NAMALWA (cell line): ENCODE measurements around the gene C3.
"Not testable (repeated sequence)": the region's sequence is repeated elsewhere in the genome, so short reads cannot be mapped to it uniquely, and the experiment has no call there.

Experiments used
- DNase-seq: peaks from one replicate; pipeline ENCODE4 v3.0.0-alpha.2; 2015; ENCODE audit warnings: low spot score

Gene C3

GRCh38 chr19:6713773-6714692 is 6.4 kb downstream of the C3 start:
- DNase-seq, result no peak

- no peak for DNase-seq
These were observed 7.5 kb downstream of the C3 start for GRCh38 chr19:6712692-6713670.

- no peak for DNase-seq
These were observed 8.2 kb downstream of the C3 start for GRCh38 chr19:6712231-6712630.

DNA sequence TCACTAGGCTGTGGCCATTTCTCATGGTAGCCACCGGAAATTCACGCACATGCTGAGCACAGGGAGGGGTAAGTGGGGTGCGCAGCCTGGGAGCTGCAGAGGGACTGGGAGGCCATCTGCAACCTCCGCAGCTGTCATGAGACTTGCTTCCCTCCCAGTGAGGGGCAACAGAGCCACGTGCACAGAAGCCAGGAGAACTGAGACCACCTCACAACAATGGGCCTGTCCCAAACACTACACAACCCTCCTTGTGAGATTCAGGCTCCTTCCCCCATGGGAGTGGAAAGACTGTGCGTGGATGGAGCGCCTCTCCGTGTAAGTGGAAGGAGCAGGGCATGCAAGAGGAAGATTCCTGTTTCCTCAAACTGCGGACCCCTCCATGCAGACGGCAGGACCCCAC is 8.8 kb downstream of the C3 start:
- DNase-seq, result no peak

DNA sequence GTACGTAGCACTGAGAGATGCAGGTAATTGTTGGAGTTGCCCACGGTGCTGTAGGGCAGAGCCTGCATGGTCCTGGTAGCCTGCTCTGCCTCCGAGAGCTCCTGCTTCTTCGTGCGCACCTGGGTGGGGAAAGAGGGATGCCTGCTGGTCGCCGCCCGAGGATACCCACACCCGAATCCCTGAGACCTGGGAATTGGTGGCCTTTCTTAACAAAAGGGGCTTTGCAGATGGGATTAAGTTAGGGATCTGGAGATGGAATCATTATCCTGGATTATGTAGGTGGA is 9.4 kb downstream of the C3 start:
- no peak for DNase-seq

DNA sequence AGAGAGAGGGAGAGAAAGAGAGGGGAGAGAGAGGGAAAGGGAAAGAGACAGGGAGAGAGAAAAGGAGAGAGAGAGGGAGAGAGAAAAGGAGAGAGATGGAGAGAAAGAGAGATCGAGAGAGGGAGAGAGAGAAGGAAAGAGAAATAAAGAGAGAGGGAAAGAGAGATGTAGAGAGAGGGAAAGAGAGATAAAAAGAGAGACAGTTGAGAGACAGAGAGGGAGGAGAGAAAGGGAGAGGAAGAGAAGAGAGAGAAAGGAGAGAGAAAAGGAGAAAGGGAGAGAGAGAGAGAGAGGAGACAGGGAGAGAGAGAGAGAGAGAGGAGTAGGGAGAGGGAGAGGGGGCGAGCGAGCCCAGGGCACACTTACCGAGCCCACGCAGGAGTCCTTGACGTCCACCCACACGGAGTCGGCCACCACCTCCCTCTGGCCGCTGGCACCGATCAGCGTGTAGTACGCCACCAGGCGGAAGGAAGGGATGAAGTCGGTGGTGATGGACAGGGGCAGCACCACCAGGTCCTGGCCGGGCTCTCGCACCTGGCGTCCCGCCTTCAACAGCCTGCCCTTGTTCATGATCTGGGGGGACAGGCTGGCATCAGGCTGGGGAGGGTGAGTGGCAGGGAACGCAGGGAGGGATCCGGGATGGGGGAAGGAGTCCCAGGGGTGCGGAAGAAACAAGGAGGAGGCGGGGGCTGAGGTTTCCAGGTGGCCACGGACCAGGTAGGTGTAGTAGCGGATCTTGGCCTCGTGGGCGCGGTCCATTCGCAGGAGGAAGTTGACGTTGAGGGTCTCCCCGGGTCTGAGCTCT is 10.0 kb downstream of the C3 start:
- no peak for DNase-seq

GRCh38 chr19:6709549-6709948 is 10.9 kb downstream of the C3 start:
- DNase-seq, result no peak

- DNase-seq, result not testable (repeated sequence)
These were observed 11.5 kb downstream of the C3 start for GRCh38 chr19:6708913-6709312.

DNA sequence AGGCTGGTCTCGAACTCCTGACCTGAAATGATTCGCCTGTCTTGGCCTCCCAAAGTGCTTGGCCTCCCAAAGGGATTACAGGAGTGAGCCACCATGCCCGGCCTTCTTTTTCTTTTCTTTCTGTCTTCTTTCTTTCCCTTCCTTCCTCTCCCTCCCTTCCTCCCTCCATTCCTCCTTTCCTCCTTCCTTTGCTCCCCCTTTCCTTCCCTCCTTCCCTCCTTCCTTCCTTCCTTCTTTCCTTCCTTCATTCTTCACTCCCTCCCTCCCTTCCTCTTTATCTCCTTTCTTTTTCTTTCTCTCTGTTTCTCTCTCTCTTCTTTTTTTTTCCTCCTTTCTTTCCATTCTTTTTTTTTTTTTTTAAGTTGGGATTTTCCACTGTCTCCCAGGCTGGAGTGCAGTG is 12.1 kb downstream of the C3 start:
- DNase-seq, result no peak

DNA sequence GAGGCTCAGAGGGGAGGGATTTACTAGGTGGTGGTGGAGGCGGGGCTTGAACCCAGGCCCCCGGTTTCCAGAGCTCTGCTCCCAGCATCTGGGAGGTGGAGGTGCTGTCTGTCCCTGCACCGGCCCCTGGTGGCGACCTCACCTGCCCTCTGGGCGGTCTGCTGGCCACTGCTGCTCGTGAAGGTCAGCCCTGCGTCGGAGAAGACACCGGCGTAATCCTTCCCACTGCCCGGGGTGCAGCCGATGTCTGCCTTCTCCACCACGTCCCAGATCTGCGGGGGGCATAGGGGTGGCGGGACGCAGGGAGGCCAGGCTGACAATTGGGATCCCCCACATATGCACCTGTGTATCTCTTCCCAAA is 12.8 kb downstream of the C3 start:
- DNase-seq, result no peak

GRCh38 chr19:6707011-6707657 is 13.3 kb downstream of the C3 start:
- DNase-seq, result no peak

- no peak for DNase-seq
These were observed 13.9 kb downstream of the C3 start for GRCh38 chr19:6706633-6706958.

DNA sequence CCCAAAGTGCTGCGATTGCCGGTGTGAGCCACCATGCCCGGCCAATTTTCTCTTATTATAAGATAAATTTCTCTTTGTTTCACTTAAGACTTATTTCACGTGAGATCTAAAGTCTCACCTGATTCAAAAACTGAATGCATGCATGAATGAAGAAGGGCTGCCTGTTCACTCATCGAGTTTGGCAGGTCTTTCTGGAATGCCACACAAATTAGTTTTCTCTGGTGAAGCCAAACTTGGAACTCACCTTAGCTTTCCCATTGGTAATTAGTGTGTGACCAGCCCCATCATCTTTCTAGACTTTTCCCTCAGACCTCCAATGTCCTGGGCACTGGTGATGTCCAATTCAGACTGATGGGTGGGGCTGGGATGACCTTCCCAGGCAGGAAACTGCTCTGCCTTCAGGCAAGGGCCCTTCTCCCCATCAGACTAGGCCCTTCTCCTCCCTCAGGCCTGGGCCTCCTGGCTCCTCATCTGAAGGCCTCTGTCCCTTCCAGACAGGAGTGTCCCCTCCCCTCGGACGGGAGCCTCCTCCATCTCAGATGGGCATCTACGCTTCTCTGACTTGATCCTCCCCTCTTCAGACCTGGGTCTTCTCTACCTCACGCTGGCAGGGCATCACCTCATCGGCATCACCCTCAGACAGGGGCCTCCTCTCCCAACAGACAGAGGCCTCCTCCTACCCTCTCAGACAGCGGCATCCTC is 14.4 kb downstream of the C3 start:
- no peak for DNase-seq

DNA sequence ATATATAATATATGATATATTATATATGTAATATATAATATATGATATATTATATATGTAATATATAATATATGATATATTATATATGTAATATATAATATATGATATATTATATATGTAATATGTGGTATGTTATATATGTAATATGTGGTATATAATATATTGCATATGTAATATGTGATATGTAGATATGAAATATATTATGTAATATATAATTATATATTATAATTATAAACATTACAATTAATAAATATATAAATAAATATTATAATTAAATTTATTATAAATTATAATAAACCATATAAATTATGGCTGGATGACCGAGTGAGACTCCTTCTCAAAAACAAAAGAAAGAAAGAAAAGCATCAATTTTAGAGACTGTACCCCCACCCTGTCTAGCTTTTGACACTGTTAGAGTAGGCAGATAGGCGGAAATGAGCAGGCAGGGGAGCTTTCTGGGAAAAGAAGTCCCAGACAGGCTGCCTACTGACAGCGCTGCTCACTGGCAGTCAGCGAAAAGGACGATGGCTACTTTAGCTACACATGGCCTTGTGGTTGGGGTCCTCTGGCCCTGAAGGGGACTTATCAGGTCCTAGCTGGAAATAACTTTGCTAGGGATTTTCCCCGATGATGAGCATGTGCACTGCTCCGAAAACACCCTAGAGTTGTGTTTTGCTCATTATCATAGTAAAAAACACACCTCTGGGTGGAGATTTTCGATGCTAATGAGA is 19.7 kb downstream of the C3 start:
- DNase-seq, result no peak

- no peak for DNase-seq
These were observed 20.5 kb downstream of the C3 start for GRCh38 chr19:6699935-6700334.

DNA sequence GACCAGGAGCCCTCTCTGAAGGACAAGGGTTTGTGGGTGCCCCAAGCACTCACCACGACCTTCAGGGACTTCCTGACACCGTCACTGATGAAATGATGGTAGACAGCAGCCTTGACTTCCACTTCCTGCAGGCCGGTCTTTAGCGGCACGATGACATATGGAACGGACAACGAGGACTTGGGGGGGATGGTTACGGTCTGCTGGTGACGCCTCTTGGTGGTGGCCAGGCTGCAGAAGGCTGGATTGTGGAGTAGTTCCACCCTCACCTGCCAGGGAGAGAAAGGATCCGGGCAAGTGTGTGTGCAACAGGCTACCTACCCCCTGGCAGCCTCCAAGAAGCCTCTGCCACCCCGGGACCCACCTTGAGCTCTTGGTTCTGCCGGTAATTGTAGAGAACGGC is 23.2 kb downstream of the C3 start:
- DNase-seq, result no peak

- DNase-seq, result no peak
These were observed 24.1 kb downstream of the C3 start for GRCh38 chr19:6696239-6696820.

DNA sequence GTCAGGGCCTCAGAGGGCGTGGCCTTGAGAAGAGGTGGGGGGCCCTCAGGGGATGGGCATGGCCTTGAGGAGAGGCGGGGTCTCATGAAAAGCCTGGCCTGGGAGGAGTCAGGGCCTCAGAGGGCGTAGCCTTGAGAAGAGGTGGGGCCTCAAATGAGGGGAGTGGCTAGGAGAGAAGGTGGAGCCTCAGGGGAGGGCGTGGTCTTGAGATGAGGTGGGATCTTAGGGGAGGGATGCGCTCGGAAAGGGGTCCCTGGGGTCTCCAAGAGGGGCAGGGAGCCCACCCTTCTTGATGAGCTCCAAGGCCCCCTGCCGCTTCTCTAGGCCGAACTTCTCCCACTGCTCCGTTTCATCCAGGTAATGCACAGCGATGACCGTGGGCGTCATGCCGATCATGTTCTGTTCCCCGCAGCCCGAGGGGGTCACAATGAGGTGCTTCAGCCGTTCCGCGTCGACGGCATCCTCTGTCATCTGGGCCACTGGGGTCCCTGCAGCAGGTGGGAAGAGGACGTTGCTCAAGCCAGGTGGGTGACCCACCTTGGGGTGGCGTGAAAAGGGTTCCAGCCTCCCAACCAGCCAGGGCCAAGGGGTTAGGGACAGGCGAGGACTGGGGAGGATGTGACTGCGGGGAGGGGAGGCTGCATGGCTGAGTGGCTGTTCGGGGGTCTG is 26.2 kb downstream of the C3 start:
- DNase-seq, result peak; percentile 84

DNA sequence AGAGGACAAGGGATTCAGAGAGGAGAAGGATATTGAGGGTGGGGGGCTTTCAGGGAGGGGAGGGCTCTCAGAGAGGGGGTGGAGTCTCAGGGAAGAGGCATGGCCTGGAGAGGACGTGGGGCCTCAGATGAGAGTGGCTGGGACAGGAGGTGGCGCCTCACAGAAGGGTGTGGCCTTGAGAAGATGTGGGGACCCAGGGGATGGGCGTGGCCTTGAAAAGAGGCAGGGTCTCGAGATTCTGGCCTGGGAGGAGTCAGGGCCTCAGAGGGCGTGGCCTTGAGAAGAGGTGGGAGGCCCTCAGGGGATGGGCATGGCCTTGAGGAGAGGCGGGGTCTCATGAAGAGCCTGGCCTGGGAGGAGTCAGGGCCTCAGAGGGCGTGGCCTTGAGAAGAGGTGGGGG is 26.8 kb downstream of the C3 start:
- peak; percentile 94 for DNase-seq

GRCh38 chr19:6693056-6693471 is 27.4 kb downstream of the C3 start:
- no peak for DNase-seq
